Effector memory CD8-positive, alpha-beta T cell (primary cell): ENCODE results near the gene LRRC42.
"Not testable (repeated sequence)": the region's sequence is repeated elsewhere in the genome, so short reads cannot be mapped to it uniquely, and the experiment has no call there.

Source experiments
- ATAC-seq: fragments of 150-1000 bp; cut with Tn5 transposase; replicated peaks from 2 replicates; pipeline ENCODE4 v1.10.0; 2021; ENCODE audit warnings: mild to moderate bottlenecking, moderate library complexity
- DNase-seq, 3 experiments: peaks; one replicate each; pipeline ENCODE4 v3.0.0; 2021
- H3K27ac Mint-ChIP-seq, 2 donors: one replicate each; pipeline ENCODE4 v1.8.0; 2022; ENCODE audit warnings: mild to moderate bottlenecking in 2 of 2, mixed read lengths in 2 of 2, moderate library complexity in 2 of 2
- H3K27me3 Mint-ChIP-seq, 2 donors: one replicate each; pipeline ENCODE4 v1.8.0; 2022; ENCODE audit warnings: mixed read lengths in 2 of 2
- H3K36me3 Mint-ChIP-seq: one replicate; pipeline ENCODE4 v1.8.0; 2022; ENCODE audit warnings: mild to moderate bottlenecking, moderate library complexity, mixed read lengths; ENCODE audit not compliant: insufficient read depth
- H3K4me1 Mint-ChIP-seq, 2 donors: one replicate each; pipeline ENCODE4 v1.8.0; 2022; ENCODE audit warnings: low read depth in 2 of 2, mixed read lengths in 2 of 2
- H3K4me3 Mint-ChIP-seq, 2 donors: one replicate each; pipeline ENCODE4 v1.8.0; 2022; ENCODE audit warnings: mild to moderate bottlenecking in 2 of 2, mixed read lengths in 2 of 2, moderate library complexity in 2 of 2
- H3K9me3 Mint-ChIP-seq, 2 donors: one replicate each; pipeline ENCODE4 v1.8.0; 2022; ENCODE audit warnings: mixed read lengths in 2 of 2

The LRRC42 gene

GRCh38 chr1:53992085-53992874, 46.1 kb downstream of the LRRC42 start:
- Mint-ChIP-seq H3K27me3 (no peaks in the 10 kb centered on the region), H3K27ac (no peak overlapping the region), H3K9me3 (no peaks in the 10 kb centered on the region), H3K36me3 (peaks cover 2% of the 10 kb centered on the region), H3K4me3 (no peak overlapping the region), H3K4me1 (no peaks in the 10 kb centered on the region)
- ATAC-seq (no peak), DNase-seq (no peak)

- not testable (repeated sequence) for ATAC-seq, H3K4me3 Mint-ChIP-seq, DNase-seq, H3K4me1 Mint-ChIP-seq, H3K27ac Mint-ChIP-seq, H3K9me3 Mint-ChIP-seq, H3K27me3 Mint-ChIP-seq, H3K36me3 Mint-ChIP-seq
Observed at GRCh38 chr1:53994516-53994915, 48.4 kb downstream of the LRRC42 start.

- Mint-ChIP-seq H3K27me3 (no peaks in the 10 kb centered on the region), H3K9me3 (no peaks in the 10 kb centered on the region), H3K4me3 (no peak overlapping the region), H3K36me3 (peaks cover 2% of the 10 kb centered on the region), H3K4me1 (no peaks in the 10 kb centered on the region), H3K27ac (no peak overlapping the region)
- ATAC-seq (no peak), DNase-seq (no peak)
Observed at GRCh38 chr1:53995683-53996082, 49.5 kb downstream of the LRRC42 start.

GRCh38 chr1:53998223-53998622, 52.1 kb downstream of the LRRC42 start:
- Mint-ChIP-seq H3K27me3 (peaks cover 9 to 12% of the 10 kb centered on the region in 2 donors), H3K9me3 (no peaks in the 10 kb centered on the region), H3K4me1 (no peaks in the 10 kb centered on the region), H3K4me3 (no peak overlapping the region), H3K27ac (no peak overlapping the region), H3K36me3 (peaks cover 2% of the 10 kb centered on the region)
- ATAC-seq (no peak), DNase-seq (no peak)

GRCh38 chr1:53999920-54000319, 53.8 kb downstream of the LRRC42 start:
- no peak overlapping the region for H3K4me3 Mint-ChIP-seq
- H3K36me3 Mint-ChIP-seq: peaks cover 1% of the 10 kb centered on the region
- no peak for DNase-seq
- H3K27ac Mint-ChIP-seq: no peak overlapping the region
- no peaks in the 10 kb centered on the region for H3K4me1 Mint-ChIP-seq
- H3K9me3 Mint-ChIP-seq: no peaks in the 10 kb centered on the region
- no peak for ATAC-seq
- peaks cover 10 to 12% of the 10 kb centered on the region in 2 donors for H3K27me3 Mint-ChIP-seq

GRCh38 chr1:54001591-54001990, 55.4 kb downstream of the LRRC42 start:
- Mint-ChIP-seq H3K27ac (no peak overlapping the region), H3K4me3 (no peak overlapping the region), H3K36me3 (no peaks in the 10 kb centered on the region), H3K9me3 (no peaks in the 10 kb centered on the region), H3K4me1 (no peaks in the 10 kb centered on the region), H3K27me3 (peaks cover 15 to 24% of the 10 kb centered on the region in 2 donors)
- DNase-seq (no peak), ATAC-seq (no peak)

- Mint-ChIP-seq H3K4me3 (no peak overlapping the region), H3K36me3 (no peaks in the 10 kb centered on the region), H3K27me3 (peaks cover 15 to 27% of the 10 kb centered on the region in 2 donors), H3K4me1 (no peaks in the 10 kb centered on the region), H3K27ac (no peak overlapping the region), H3K9me3 (no peaks in the 10 kb centered on the region)
- ATAC-seq: no peak
- DNase-seq: no peak
Observed at GRCh38 chr1:54002544-54003248, 56.5 kb downstream of the LRRC42 start.

GRCh38 chr1:54003249-54003646, 57.1 kb downstream of the LRRC42 start:
- H3K36me3 Mint-ChIP-seq: no peaks in the 10 kb centered on the region
- H3K4me3 Mint-ChIP-seq: no peak overlapping the region
- no peaks in the 10 kb centered on the region for H3K4me1 Mint-ChIP-seq
- no peak for DNase-seq
- no peak for ATAC-seq
- H3K9me3 Mint-ChIP-seq: no peaks in the 10 kb centered on the region
- H3K27me3 Mint-ChIP-seq: peaks cover 15 to 28% of the 10 kb centered on the region in 2 donors
- no peak overlapping the region for H3K27ac Mint-ChIP-seq

- H3K4me1 Mint-ChIP-seq, H3K4me3 Mint-ChIP-seq, ATAC-seq, H3K9me3 Mint-ChIP-seq, H3K36me3 Mint-ChIP-seq, DNase-seq, H3K27ac Mint-ChIP-seq: not testable (repeated sequence)
- H3K27me3 Mint-ChIP-seq: peaks cover 19 to 35% of the 10 kb centered on the region in 2 donors
Observed at GRCh38 chr1:54003750-54004480, 57.8 kb downstream of the LRRC42 start.

GRCh38 chr1:54004481-54005049, 58.4 kb downstream of the LRRC42 start:
- Mint-ChIP-seq H3K4me3 (no peak overlapping the region), H3K9me3 (no peaks in the 10 kb centered on the region), H3K27me3 (peaks cover 26 to 41% of the 10 kb centered on the region in 2 donors), H3K36me3 (no peaks in the 10 kb centered on the region), H3K4me1 (no peaks in the 10 kb centered on the region), H3K27ac (no peak overlapping the region)
- no peak for DNase-seq
- no peak for ATAC-seq

- DNase-seq: no peak
- ATAC-seq: no peak
- Mint-ChIP-seq H3K27ac (no peak overlapping the region), H3K4me3 (no peak overlapping the region), H3K4me1 (no peaks in the 10 kb centered on the region), H3K27me3 (peaks cover 43 to 61% of the 10 kb centered on the region in 2 donors), H3K9me3 (no peaks in the 10 kb centered on the region), H3K36me3 (no peaks in the 10 kb centered on the region)
Observed at GRCh38 chr1:54006508-54006907, 60.4 kb downstream of the LRRC42 start.

GRCh38 chr1:54007613-54008012, 61.5 kb downstream of the LRRC42 start:
- peaks cover 47 to 66% of the 10 kb centered on the region in 2 donors for H3K27me3 Mint-ChIP-seq
- H3K4me1 Mint-ChIP-seq: no peaks in the 10 kb centered on the region
- H3K27ac Mint-ChIP-seq: no peak overlapping the region
- no peaks in the 10 kb centered on the region for H3K9me3 Mint-ChIP-seq
- no peak for DNase-seq
- no peaks in the 10 kb centered on the region for H3K36me3 Mint-ChIP-seq
- no peak for ATAC-seq
- no peak overlapping the region for H3K4me3 Mint-ChIP-seq

- H3K27ac Mint-ChIP-seq: no peak overlapping the region
Observed at GRCh38 chr1:54008876-54009275, 62.7 kb downstream of the LRRC42 start.

More at GRCh38 chr1:54008876-54009275, 62.7 kb downstream of the LRRC42 start:
- ATAC-seq: no peak
- Mint-ChIP-seq H3K4me3 (no peak overlapping the region), H3K36me3 (no peaks in the 10 kb centered on the region), H3K4me1 (no peaks in the 10 kb centered on the region), H3K27me3 (peaks cover 49 to 72% of the 10 kb centered on the region in 2 donors), H3K9me3 (no peaks in the 10 kb centered on the region)
- DNase-seq: no peak
